ENCODE measurements around the gene PPHLN1. TPM values are rescaled to one million over a fixed set of nuclear protein-coding genes. Genes with fewer than 3 reads are reported as not detected.
A peak's percentile ranks its signal among the peaks of the same experiment; 100 is the strongest.

PPHLN1 gene
- total RNA-seq: 100 to 1,000 TPM; 100 to 105 TPM
- 78.1 TPM for polyA plus RNA-seq (2013, experiment 1 of 2)
- polyA plus RNA-seq (2013, experiment 2 of 2): 94.9 TPM
- 75.5 to 125 (median 103) reads per million in 172 experiments for total RNA-seq

GRCh38 chr12:42325653-42326474 is at the start of gene PPHLN1, which contains the start of gene ZCRB1:
Gene PPHLN1 (plus strand): TSS chr12:42326167. CDS start chr12:42335903, 9,736 bp downstream.
Gene ZCRB1 (minus strand): TSS chr12:42326094. CDS start chr12:42324102, 1,992 bp downstream.
- Histone ChIP-seq H3K36me3 (ENCODE audit: insufficient read depth, low read length) (peaks cover 3% of the 10 kb centered on the region), H3K27me3 (ENCODE audit: control insufficient read depth in 1 of 2, insufficient read depth in 2 of 2, low read length in 2 of 2) (no peaks in the 10 kb centered on the region), H3K9me3 (ENCODE audit: control insufficient read depth in 1 of 2, insufficient read depth in 1 of 2, low read length in 2 of 2) (no peaks in the 10 kb centered on the region), H3K27ac (ENCODE audit: low read depth in 1 of 2, low read length in 2 of 2) (peak within 1 kb of the TSS; percentile 79 to 80), H3K4me3 (ENCODE audit: low read length) (peak within 1 kb of the TSS; percentile 85), H3K4me1 (ENCODE audit: insufficient read depth, low read length) (peaks cover 27% of the 10 kb centered on the region)
- peak; percentile 56 to 88 (median 70) for DNase-seq
- peaks cover 47% of the 10 kb centered on the region for H3K36me3 Mint-ChIP-seq (ENCODE audit: low read depth)
- ChIA-PET POLR2A (interaction anchor here (0.6 to 2.0 kb wide), 6 partner anchors 88 to 1510 kb away, joined by 3 to 11 read pairs (median 4); partner anchors contain the start of genes GXYLT1, IRAK4, PUS7L and TMEM117), CTCF (interaction anchor here (0.7 to 1.1 kb wide), 3 partner anchors 30 to 90 kb away, joined by 3 to 5 read pairs (median 4); no protein-coding TSS in a partner anchor)
- peak; percentile 87 for ATAC-seq (ENCODE audit: poor library complexity)
- H3K9me3 Mint-ChIP-seq: no peaks in the 10 kb centered on the region
- H3K4me1 Mint-ChIP-seq (ENCODE audit: low read depth): peaks cover 61% of the 10 kb centered on the region
- no peak for TF ChIP-seq CTCF (IDR thresholded peaks at IDR 0.05)
- H3K27ac Mint-ChIP-seq: peak within 1 kb of the TSS; percentile 97
- no peaks in the 10 kb centered on the region for H3K27me3 Mint-ChIP-seq
- H3K4me3 Mint-ChIP-seq: peak within 1 kb of the TSS; percentile 99
- intact Hi-C loops (cut with DNase I, micrococcal nuclease): loop anchor here (2.0 kb wide), 4 partner anchors 87 to 187 kb away; partner anchors contain the start of genes GXYLT1 (in 1 of the 2) and YAF2 (in 1 of the 2)

- no peak overlapping the region for H3K27ac Mint-ChIP-seq
- ChIA-PET CTCF (no interaction called here), POLR2A (no interaction called here)
- H3K27me3 ChIP-seq (ENCODE audit: control insufficient read depth in 1 of 2, insufficient read depth in 2 of 2, low read length in 2 of 2): no peaks in the 10 kb centered on the region
- no peaks in the 10 kb centered on the region for H3K4me1 ChIP-seq (ENCODE audit: insufficient read depth, low read length)
- H3K27ac ChIP-seq (ENCODE audit: low read depth in 1 of 2, low read length in 2 of 2): no peak overlapping the region
- H3K4me3 Mint-ChIP-seq: no peak overlapping the region
- peaks cover 2% of the 10 kb centered on the region for H3K27me3 Mint-ChIP-seq
- intact Hi-C loops (cut with DNase I, micrococcal nuclease): no loop called here
- ATAC-seq (ENCODE audit: poor library complexity) (no peak), DNase-seq (no peak)
- no peak for TF ChIP-seq CTCF (IDR thresholded peaks at IDR 0.05)
- no peak overlapping the region for H3K4me3 ChIP-seq (ENCODE audit: low read length)
- no peaks in the 10 kb centered on the region for H3K36me3 Mint-ChIP-seq (ENCODE audit: low read depth)
- no peaks in the 10 kb centered on the region for H3K36me3 ChIP-seq (ENCODE audit: insufficient read depth, low read length)
- H3K9me3 Mint-ChIP-seq: no peaks in the 10 kb centered on the region
- H3K4me1 Mint-ChIP-seq (ENCODE audit: low read depth): no peaks in the 10 kb centered on the region
- peaks cover 0 to 8% of the 10 kb centered on the region in 2 experiments for H3K9me3 ChIP-seq (ENCODE audit: control insufficient read depth in 1 of 2, insufficient read depth in 1 of 2, low read length in 2 of 2)
Measured at GRCh38 chr12:42277396-42278127, 48.4 kb upstream of the PPHLN1 start.

GRCh38 chr12:42278128-42278510 is 47.8 kb upstream of the PPHLN1 start:
- H3K36me3 ChIP-seq (ENCODE audit: insufficient read depth, low read length): no peaks in the 10 kb centered on the region
- intact Hi-C loops (cut with DNase I, micrococcal nuclease): no loop called here
- Mint-ChIP-seq H3K27ac (no peak overlapping the region), H3K4me3 (no peak overlapping the region), H3K4me1 (ENCODE audit: low read depth) (no peaks in the 10 kb centered on the region), H3K9me3 (no peaks in the 10 kb centered on the region), H3K27me3 (no peaks in the 10 kb centered on the region), H3K36me3 (ENCODE audit: low read depth) (no peaks in the 10 kb centered on the region)
- ChIA-PET CTCF (no interaction called here), POLR2A (no interaction called here)
- H3K4me3 ChIP-seq (ENCODE audit: low read length): no peak overlapping the region
- DNase-seq (no peak), ATAC-seq (ENCODE audit: poor library complexity) (no peak)
- no peaks in the 10 kb centered on the region for H3K4me1 ChIP-seq (ENCODE audit: insufficient read depth, low read length)
- H3K9me3 ChIP-seq (ENCODE audit: control insufficient read depth in 1 of 2, insufficient read depth in 1 of 2, low read length in 2 of 2): peaks cover 0 to 8% of the 10 kb centered on the region in 2 experiments
- H3K27me3 ChIP-seq (ENCODE audit: control insufficient read depth in 1 of 2, insufficient read depth in 2 of 2, low read length in 2 of 2): no peaks in the 10 kb centered on the region
- H3K27ac ChIP-seq (ENCODE audit: low read depth in 1 of 2, low read length in 2 of 2): no peak overlapping the region
- TF ChIP-seq CTCF (IDR thresholded peaks at IDR 0.05): no peak

All from CD4-positive, alpha-beta T cell (primary cell).